NCI-H2107 treated with DMSO at 0.1 percent for 48 hours (cell line): ENCODE data around the gene VPS35L.
"Not testable (repeated sequence)": the region's sequence is repeated elsewhere in the genome, so short reads cannot be mapped to it uniquely, and the experiment has no call there.

ENCODE experiments used
- DNase-seq: peaks from one replicate; lab custom pipeline; 2025; ENCODE audit not compliant: unreplicated experiment; lab: John Stamatoyannopoulos, UW

VPS35L gene

DNA sequence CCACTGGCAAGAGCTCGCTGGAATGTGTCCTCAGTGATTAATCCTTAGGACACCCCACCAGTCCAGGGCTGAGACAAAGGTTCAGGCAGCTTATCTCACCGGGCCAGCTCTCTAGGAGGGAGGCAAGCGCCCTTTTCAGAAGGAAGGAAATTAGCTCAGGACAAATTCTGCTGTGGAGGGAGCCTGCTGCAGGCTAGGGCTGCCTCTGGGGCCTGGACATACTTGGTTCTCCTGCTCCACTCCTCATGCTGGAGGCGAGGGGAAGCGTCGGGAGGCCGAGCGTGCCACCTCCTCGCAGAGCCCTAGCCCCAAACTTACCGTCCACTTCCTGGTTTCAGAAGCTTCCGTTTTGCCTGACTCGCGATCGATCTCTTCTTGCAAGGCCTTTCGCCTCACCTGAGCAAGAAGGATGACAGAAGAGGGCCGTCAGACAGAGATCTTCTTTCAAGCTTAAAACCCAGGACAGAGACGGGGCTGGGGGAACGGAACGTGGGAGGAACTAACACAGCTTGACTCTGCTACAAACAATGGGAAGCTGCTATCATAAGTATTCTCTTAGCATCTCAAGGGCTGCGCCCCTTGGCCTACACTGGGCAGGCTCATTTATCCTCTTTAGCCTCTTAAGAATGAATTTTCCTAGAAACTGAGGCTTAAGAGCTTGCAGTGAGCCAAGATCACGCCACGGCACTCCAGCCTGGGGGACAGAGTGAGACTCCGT lies 154.8 kb downstream of the VPS35L start:
- DNase-seq = no peak

DNA sequence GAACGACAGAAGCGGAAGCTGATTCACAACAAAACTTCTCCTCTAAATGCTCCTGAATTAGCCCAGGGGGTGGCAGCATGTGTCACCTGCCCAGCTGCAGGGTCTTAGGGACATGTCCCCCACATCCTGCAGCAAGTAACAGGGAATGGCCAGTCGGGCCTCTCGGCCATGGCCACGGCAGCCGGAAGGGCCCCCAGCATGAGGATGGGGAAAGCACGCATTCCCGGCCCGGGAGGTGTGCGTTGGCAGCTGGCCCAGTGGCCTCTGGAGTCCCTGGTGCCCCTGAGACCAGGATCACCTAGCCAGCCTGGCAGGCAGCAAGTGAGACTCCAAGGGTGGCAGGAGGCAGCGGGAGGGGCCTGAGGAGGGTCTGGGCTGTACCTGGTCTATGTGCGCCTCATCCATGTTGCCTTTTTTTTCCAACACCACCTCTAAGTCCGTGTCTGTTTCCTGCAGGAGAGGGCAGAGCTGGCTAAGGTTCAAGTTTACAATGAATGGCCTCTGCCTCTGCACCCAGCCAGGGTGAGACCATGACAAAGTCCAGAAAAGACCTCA lies 155.6 kb downstream of the VPS35L start:
- no peak for DNase-seq

DNA sequence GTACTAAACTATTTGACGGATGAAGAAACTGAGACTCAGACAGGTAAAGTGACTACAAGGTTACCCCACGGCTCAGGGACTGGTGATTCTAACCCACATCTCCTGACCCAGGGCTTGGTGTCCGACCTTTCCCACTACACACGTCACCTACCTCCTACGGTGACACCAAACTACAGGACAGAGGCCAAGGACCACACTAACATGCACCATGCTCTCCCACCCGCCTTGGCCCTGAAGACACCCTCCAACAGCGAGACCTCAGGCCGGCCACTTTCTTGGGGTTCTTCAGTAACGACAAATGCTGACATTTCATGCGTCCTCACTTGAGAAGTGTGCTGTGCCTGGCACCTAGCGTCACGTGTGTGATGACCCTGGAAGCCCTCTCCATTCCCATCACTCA lies 156.1 kb downstream of the VPS35L start:
- no peak for DNase-seq

DNA sequence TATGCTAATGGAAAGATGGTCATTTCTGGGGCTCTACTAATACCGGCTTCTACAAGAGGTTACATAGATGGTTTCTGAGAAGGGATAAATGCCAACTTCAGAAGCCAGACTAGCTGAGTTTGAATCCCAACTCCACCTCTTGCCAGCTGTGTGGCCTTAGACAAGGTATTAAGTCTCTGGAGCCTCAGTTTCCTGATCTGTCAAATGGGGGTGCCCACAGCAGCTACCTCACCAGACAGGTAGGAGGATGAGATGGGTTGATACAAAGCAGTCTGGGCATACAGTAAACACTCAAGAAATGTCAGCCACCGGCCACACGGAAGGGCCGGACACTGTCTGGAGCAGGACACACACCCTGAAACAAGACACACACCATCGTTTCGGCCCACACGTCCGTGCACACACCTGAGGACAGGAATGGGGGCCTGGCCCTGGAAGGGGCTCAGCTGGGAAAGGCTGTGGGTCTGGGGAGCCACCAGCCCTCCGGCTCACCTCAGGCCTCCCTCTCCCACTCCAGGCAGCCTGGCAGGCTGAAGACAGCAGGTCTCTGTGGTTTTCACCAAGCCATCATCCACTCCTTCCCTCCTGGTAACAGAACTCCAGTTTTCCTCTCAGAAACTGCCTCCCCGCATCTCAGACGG lies 157.0 kb downstream of the VPS35L start:
- no peak for DNase-seq

DNA sequence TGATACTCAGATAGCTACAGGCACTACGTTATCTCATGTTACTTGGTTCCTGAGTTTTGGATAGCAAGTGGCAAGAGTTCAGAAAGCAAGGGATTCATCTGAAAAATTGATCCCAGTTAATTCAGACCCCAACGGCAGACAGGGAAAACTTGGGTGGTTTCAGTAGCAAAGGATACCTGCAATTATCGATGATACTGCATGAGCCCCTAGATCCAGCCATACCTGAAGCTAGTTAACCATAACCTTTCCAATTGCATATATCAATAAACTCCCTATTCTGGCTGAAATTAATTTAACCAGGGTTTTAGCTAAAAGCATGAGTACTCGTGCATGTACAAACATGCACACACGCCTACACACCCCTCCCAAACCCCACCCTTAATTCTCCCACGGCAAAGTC lies 158.2 kb downstream of the VPS35L start:
- no peak for DNase-seq

DNA sequence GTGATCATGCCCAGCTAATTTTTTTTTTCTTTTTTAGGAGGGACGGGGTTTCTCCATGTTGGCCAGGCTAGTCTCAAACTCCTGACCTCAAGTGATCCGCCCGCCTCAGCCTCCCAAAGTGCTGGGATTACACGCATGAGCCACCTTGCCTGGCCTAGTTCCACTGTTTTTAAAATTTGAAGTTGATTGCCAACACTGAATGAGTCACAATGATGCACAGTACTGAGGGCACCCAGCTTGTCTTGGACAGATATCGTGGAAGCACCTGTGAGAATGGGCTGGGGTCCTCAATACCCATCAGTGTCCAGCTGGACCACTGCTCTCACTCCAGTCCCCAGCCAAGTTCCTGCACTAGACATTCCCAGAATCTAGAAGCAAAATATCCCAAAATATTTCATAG lies 160.1 kb downstream of the VPS35L start:
- DNase-seq = no peak

DNA sequence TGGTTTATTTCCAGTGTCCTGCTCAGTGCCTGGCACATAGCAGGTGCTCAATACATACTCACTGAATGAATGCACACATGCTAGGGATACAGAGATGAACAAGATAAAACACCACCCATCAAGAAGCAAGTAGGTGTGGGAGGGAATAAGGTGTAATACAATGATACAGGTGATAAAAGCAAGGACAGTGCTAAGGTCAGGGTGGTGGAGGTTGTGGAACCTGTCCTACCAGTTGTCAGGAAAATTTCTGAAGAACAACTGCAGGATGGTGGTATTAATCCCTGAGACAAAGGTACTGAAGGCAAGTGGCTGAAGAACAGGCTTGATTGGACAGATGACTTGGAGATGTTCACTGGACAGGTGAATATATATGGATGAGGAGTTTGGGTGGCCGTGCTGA lies 160.7 kb downstream of the VPS35L start:
- DNase-seq = no peak

DNA sequence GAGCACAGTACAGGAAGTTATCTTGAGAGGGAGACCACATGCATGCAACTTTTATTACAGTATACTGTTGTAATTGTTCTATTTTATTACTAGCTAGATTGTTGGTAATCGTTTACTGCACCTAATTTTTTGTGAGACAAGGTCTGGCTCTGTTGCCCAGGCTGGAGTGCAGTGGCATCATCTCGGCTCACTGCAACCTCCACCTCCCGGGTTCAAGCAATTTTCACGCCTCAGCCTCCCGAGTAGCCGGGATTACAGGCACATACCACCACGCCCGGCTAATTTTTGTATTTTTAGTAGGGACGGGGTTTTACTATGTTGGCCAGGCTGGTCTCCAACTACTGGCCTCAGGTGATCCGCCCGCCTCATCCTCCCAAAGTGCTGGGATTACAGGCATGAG lies 161.2 kb downstream of the VPS35L start:
- DNase-seq = not testable (repeated sequence)

DNA sequence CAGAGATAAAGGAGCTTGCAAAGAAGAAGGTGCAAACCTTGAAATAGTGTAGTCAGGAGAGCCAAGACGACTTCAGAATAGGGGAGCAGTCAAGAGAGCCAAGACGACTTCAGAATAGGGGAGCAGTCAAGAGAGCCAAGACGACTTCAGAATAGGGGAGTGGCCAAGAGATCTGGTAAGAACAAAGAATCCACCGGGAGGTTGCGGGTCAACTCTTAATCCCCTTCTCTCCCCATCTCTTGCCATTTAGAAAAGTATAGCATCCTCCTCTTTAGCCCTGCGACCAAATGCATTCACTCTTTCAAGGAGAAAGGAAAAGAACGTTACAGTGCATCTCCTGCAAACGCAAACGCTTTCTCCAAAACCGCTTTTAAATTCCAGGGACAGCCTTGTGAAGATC lies 161.8 kb downstream of the VPS35L start:
- DNase-seq = no peak

DNA sequence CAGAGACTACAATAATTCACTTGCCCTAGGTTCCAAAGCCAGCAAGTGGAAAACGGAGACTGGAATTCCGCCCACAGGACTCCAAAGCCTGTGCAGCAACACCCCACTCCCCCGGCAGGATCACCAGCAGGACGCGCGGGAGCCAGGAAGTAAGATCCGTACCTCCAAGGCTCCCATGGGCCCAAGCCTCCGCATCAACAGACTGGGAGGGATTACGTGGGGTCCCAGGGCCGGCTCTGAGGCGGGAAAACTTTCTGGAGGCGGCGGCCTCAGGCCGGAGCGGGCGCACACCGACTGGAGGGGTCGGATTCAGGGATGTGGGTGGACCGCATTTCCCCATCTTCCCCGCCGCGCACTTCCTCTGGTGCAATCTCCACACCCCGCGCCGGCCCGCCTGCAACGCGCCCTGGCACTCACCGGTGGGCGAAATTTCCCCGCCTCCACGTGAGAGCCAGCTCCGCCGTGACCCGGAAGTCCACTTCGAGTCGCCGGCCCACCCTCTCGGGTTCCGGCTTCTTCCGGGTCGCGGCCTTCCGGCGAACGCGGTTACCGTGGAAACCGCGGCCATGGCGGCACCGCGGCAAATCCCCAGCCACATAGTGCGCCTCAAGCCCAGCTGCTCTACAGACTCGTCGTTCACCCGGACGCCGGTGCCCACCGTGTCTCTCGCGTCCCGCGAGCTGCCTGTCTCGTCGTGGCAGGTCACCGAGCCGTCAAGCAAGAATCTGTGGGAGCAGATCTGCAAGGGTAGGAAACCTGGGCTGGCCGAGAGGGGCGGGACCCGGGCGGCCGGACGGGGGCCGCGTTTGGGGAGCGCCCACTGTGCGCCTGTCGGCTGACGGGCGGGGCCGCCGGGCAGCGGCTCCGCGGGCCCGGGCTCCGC lies 162.5 kb downstream of the VPS35L start, which contains the start of the genes IQCK and KNOP1:
IQCK (plus strand) TSS at position 531 of the 883 bp plus-strand sequence; CDS start at position 567, 36 bp downstream.
KNOP1 (minus strand) TSS at position 487 of the 883 bp plus-strand sequence. CDS start 3,192 bp downstream, outside the sequence.
- DNase-seq = peak; percentile 33

DNA sequence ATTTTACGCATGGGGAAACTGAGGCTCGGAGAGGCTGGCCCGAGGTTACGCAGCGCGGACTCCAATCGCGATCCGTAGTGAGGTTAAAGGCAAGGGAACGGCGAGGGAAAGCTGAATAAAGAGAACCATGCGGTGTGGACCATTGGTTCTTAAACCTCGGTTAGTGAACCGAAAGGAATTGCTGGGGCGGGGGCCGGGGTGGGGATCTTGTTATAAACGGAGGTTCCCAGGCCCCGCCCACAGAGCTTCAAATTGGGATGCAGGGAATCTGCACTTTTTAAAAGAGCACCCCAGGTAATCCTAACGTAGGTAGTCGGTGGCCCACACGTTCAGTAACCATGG lies 163.1 kb downstream of the VPS35L start:
- DNase-seq = no peak

DNA sequence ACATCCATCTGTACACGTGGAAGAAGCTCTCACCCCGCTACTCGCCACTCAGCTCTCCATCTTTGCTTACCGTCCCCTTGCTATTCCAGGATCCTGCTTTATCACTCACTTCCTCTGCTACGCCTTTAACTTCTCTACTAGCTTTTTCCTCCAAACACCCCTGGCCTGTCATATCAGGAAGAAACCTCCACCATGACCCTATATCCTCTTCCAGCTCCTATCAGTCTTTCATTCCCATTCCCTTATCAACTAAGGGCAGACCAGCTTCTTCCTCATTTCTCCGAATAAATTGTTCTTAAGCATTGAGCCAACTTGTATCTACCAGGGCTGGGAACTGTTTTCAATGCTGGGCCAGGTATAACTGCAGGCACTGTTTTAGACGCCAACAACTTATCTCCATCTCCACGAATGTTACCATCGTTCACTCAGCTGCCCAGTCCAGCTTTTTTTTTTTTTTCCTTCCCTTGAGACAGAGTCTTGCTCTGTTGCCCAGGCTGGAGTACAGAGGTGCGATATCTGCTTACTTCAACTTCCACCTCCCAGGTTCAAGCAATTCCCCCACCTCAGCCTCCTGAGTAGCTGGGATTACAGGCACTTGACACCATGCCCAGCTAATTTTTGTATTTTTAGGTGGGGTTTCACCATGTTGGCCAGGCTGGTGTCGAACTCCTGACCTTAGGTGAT lies 166.9 kb downstream of the VPS35L start:
- no peak for DNase-seq

DNA sequence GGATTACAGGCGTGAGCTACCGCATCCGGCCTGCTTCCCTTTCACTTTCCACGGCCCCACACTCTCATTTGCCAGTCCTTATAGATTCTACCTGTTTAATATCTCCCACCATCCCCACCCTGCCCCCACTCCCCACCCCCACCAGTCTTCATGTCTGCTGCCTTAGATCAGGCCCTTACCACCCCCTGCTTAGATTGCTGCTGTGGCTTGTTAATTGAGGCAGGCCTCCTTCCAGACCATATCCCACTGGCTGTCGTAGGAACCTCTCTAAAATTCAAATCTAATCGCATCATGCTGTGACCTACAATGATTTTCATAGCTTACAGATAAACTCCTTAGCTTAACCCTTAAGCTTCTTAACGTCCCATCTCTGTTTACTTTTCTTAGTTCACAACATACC lies 167.5 kb downstream of the VPS35L start:
- DNase-seq = no peak

DNA sequence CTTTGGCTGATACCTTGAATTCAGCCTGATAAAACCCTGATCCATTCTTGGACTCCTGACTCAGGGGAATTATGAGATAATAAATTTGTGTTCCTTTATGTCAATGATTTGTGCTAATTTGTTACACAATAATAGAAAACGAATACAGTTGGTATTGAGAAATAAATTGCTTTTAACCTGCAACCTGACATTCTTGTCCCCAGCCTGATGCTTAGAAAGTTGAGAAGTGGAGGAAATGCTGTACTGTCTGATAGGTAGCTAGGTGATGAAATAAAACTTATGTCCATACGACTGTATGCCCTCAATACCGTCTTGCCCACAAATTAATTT lies 173.1 kb downstream of the VPS35L start:
- no peak for DNase-seq

DNA sequence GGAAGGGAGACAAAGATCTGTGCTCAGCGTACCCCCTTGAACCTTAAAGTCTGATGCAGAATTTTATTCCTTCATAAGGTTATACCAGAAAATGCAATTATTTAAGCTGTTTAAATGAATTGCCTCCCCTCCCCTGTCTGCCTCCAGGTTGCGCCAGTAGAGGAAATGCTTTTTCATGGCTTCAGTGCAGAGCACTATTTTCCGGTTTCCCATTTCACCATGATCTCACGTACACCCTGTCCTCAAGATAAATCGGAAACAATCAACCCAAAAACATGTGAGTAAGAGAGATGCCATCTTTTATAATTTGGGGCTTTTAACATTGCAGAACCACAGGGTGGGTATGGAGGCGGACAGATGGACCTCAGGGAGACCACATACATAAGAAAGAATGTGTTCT lies 178.0 kb downstream of the VPS35L start:
- no peak for DNase-seq

DNA sequence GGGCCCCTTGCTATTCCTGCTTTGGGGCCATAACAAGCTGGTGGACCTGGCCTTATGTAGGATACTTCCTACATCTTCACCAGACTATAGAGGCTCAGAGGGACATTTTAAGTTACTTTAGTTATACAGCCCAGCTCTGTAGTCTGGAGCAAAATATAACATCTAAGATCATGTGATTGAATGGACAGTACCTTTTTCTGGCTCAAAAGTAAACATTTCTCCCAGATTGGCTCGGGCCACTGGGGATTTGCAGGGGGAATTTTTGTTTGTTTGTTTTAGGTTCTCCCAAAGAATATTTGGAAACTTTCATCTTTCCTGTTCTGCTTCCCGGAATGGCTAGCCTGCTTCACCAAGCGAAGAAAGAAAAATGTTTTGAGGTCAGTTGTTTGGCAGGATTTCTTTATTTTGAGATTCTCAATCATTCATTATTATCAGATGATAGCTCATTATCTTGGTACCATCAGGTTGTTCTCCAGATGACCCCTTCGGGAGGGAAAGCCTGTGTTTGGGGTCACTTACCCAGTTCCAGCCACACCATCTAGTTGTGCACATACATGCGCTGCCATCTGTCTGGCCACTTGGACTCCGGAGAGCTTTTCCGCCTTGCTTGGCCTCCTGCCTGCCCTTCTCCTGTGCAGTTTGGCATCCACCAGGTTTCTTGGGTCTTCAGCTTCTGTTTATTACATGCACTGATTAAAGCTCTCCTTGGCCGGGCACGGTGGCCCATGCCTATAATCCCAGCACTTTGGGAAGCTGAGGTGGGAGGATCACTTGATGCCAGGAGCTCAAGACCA lies 179.8 kb downstream of the VPS35L start:
- DNase-seq = no peak

DNA sequence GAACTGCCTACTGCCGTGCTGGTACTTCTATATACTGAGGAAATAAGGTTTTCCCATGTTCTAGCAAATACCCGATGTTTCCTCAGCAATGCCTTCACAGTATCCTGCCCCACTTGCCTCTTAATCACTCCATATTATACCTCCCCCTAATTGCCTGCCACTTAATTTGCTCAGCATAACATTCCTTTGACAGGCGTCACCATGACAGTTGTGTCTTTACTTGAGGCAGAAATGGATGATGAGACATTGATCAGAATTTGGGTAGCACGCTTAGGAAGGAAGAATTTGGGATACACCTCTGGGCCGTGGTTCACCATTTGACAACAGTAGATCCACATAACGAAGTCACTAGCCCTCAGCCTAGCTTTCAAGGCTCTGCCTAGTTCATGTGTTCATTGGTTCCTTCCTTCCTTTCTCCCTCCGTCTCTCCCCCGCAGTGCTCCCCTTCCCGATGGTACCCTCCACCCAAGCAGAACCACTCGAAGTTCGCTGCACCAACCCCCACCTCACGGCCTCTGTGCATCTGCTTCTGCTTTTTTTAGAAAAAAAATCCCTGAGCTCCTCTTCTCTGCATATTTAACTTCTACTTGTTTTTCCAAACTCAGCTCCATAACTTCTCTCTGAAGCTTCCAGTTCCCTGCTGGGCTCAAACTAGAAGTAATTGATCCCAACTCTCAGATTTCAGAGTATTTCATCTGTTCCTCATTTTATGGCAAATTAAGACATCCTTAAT lies 182.0 kb downstream of the VPS35L start:
- no peak for DNase-seq

DNA sequence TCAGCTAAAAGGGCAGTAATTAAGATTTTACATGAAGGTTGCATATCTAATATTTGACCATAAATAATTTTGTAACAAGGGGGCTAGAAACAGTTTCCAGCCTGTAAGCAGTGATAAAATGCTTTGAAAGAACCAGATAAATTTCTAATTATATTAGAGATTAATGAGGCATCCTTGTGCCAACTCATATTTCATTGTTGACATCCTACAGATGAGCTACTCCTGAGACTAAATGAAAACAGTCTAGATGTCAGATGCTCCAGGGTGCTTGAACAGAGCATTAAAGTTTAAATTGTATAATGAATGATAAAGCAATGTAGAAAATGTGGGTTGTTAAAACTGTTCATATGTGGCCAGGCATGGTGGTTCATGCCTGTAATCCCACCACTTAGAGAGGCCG lies 185.9 kb downstream of the VPS35L start:
- DNase-seq = no peak

DNA sequence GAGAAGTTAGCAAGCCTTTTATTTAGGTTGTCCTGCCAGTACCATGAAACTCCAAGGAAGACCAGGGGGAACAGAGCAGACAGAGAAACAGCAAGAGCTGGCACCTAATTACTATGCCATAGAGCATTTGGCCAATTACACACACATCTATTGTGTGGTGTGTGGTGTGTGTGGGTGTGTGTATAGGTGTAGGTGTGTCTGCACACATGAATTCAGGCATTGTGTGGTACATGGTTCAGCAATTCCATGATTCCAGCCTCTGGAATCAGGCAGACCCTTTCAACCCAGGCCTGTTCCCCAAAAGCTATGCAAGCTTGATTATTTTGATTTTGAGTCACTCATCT lies 188.3 kb downstream of the VPS35L start:
- DNase-seq = no peak

DNA sequence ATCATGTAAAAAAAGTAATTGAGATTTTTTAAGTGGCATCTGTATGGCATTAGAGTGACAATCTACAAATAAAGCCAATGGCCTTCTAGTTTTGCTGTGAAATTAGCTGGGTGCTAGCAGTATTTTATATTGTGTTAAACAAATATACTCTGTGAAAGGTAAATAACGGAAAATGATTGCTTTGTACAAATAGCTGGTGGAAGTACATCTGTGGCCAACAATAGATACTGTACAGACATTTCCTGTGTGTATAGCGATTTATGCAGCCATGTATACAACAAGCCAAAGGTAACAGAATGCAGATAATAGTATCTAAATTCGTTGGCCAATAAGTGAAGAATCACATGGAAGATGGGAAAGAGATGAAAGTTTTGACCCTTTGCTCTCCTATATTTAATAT lies 189.2 kb downstream of the VPS35L start:
- no peak for DNase-seq
